Measurements from ENCODE around the gene ZFYVE9. TPM values are rescaled to one million over a fixed set of nuclear protein-coding genes. Genes with fewer than 3 reads are reported as not detected.

Gene ZFYVE9
- total and polyA plus RNA-seq, 9 of the 15 experiments (the other 6 are each of a cell fraction or from before 2014, with no cell fraction given) = 0.52 to 14.4 (median 8.9) TPM

- FAIRE-seq (no peak), DNase-seq (ENCODE audit: extremely low read depth in 1 of 4, low spot score in 3 of 4) (no peak), ATAC-seq (no peak)
- H4K20me1 ChIP-seq (replicated peaks; ENCODE audit: control insufficient read depth, insufficient read depth, low read length) = peaks cover 4% of the 10 kb centered on the region; the same call in 1 of the 2 replicates
- in situ Hi-C loops (cut with MboI) = no loop called here
- intact Hi-C loops (cut with micrococcal nuclease) = no loop called here
- POLR2A ChIA-PET = interaction anchor here (0.7 to 1.5 kb wide), 4 partner anchors 9 to 725 kb away, joined by 3 to 5 read pairs (median 3); no protein-coding TSS in a partner anchor
- H3K4me1 ChIP-seq (replicated peaks in 1 of 2; ENCODE audit: control insufficient read depth in 2 of 2, insufficient read depth in 2 of 2, low read length in 2 of 2) = peaks cover 4 to 8% of the 10 kb centered on the region in 2 experiments; a peak in 4 of 5 replicates
- H3K27ac ChIP-seq (ENCODE audit: extremely low read depth, low read depth, low read length) = no peak overlapping the region
- TF ChIP-seq HDAC3 (IDR thresholded peaks at IDR 0.05; ENCODE audit: borderline replicate concordance, partially characterized antibody) = no peak
- TF ChIP-seq PHF20 (IDR thresholded peaks at IDR 0.05; ENCODE audit: partially characterized antibody) = no peak
- CTCF ChIA-PET (ENCODE audit: low intra/inter-chr PET ratio) = no interaction called here
- BruUV-seq (replicated peaks) = no TSS peak
- H3K9me3 ChIP-seq (replicated peaks; ENCODE audit: control insufficient read depth, insufficient read depth, low read depth, low read length) = no peaks in the 10 kb centered on the region
- peaks cover 21% of the 10 kb centered on the region; the same call in 2 of the 3 replicates for H3K79me2 ChIP-seq (ENCODE audit: control insufficient read depth, insufficient read depth, low read length)
- no peak overlapping the region for H3K4me2 ChIP-seq (ENCODE audit: insufficient read depth, low read length)
- no peaks in the 10 kb centered on the region for H3K9me1 ChIP-seq (ENCODE audit: control insufficient read depth, insufficient read depth, low read length)
- H2AFZ ChIP-seq (ENCODE audit: low read depth, low read length) = no peak overlapping the region
- no peaks in the 10 kb centered on the region for H3K36me3 ChIP-seq (ENCODE audit: control insufficient read depth, insufficient read depth, low read length)
- H3K4me3 ChIP-seq = no peak overlapping the region
- H3K9ac ChIP-seq (ENCODE audit: insufficient read depth in 1 of 2, low read depth in 2 of 2, low read length in 2 of 2) = no peak overlapping the region
- no peaks in the 10 kb centered on the region for H3K27me3 ChIP-seq (ENCODE audit: control insufficient read depth in 2 of 2, insufficient read depth in 2 of 2, low read length in 2 of 2)
- 64% methylated on average over 1 of the region's 1 CpG for WGBS (ENCODE audit: insufficient coverage, low coverage, missing lambda C conversion rate)
Observed at GRCh38 chr1:52150946-52151345, 9.1 kb downstream of the ZFYVE9 start.

- DNase-seq (ENCODE audit: extremely low read depth in 1 of 4, low spot score in 3 of 4) (peak in 1 of 4 experiments; percentile 5), ATAC-seq (no peak), FAIRE-seq (no peak)
- H3K4me3 ChIP-seq = no peak overlapping the region
- intact Hi-C loops (cut with micrococcal nuclease) (no loop called here), in situ Hi-C loops (cut with MboI) (no loop called here)
- H3K9ac ChIP-seq (ENCODE audit: insufficient read depth in 1 of 2, low read depth in 2 of 2, low read length in 2 of 2) = no peak overlapping the region
- WGBS (ENCODE audit: insufficient coverage, low coverage, missing lambda C conversion rate) = 86% methylated on average over 2 of the region's 2 CpGs
- no peaks in the 10 kb centered on the region for H3K9me3 ChIP-seq (replicated peaks; ENCODE audit: control insufficient read depth, insufficient read depth, low read depth, low read length)
- H3K36me3 ChIP-seq (ENCODE audit: control insufficient read depth, insufficient read depth, low read length) = no peaks in the 10 kb centered on the region
- TF ChIP-seq BRD4 (IDR thresholded peaks at IDR 0.05) (no peak), KDM1A (IDR thresholded peaks at IDR 0.05) (peak; percentile 21 to 30; a peak in 1 of 4 replicates), RBM25 (IDR thresholded peaks at IDR 0.05; ENCODE audit: low read depth, low read length, severe bottlenecking) (peak; percentile 71)
- BruUV-seq (replicated peaks) = no TSS peak
- peaks cover 4 to 8% of the 10 kb centered on the region in 2 experiments; a peak in 4 of 5 replicates for H3K4me1 ChIP-seq (replicated peaks in 1 of 2; ENCODE audit: control insufficient read depth in 2 of 2, insufficient read depth in 2 of 2, low read length in 2 of 2)
- H3K9me1 ChIP-seq (ENCODE audit: control insufficient read depth, insufficient read depth, low read length) = no peaks in the 10 kb centered on the region
- H3K27me3 ChIP-seq (ENCODE audit: control insufficient read depth in 2 of 2, insufficient read depth in 2 of 2, low read length in 2 of 2) = no peaks in the 10 kb centered on the region
- peaks cover 19% of the 10 kb centered on the region; the same call in 2 of the 3 replicates for H3K79me2 ChIP-seq (ENCODE audit: control insufficient read depth, insufficient read depth, low read length)
- peaks cover 4% of the 10 kb centered on the region; the same call in 1 of the 2 replicates for H4K20me1 ChIP-seq (replicated peaks; ENCODE audit: control insufficient read depth, insufficient read depth, low read length)
- no peak overlapping the region for H3K27ac ChIP-seq (ENCODE audit: extremely low read depth, low read depth, low read length)
- CTCF ChIA-PET (ENCODE audit: low intra/inter-chr PET ratio) = interaction anchor here (0.6 kb wide), 1 partner anchor 140 kb away, joined by 3 read pairs; no protein-coding TSS in a partner anchor
- no peak overlapping the region for H3K4me2 ChIP-seq (ENCODE audit: insufficient read depth, low read length)
- POLR2A ChIA-PET = interaction anchor here (0.6 to 2.1 kb wide), 5 partner anchors 9 to 133 kb away, joined by 3 to 15 read pairs (median 3); no protein-coding TSS in a partner anchor
- no peak overlapping the region for H2AFZ ChIP-seq (ENCODE audit: low read depth, low read length)
Observed at GRCh38 chr1:52152572-52152971, 10.7 kb downstream of the ZFYVE9 start.

Measured in K562 (cell line).